NCI-H345 treated with DMSO at 0.1 percent for 48 hours (cell line): Measurements from ENCODE around the gene EHD1.

Source experiments
- DNase-seq: peaks from one replicate; lab custom pipeline; 2025; ENCODE audit not compliant: unreplicated experiment; lab: John Stamatoyannopoulos, UW

EHD1 gene

GRCh38 chr11:64891880-64892279, 13.5 kb upstream of the EHD1 start:
- no peak for DNase-seq

- DNase-seq, result no peak
Observed at GRCh38 chr11:64891215-64891848, 12.9 kb upstream of the EHD1 start.

- no peak for DNase-seq
Observed at GRCh38 chr11:64890522-64890939, 12.1 kb upstream of the EHD1 start.

- DNase-seq, result no peak
Observed at GRCh38 chr11:64888729-64889511, 10.5 kb upstream of the EHD1 start.

GRCh38 chr11:64888406-64888728, 9.9 kb upstream of the EHD1 start:
- no peak for DNase-seq

GRCh38 chr11:64887757-64888405, 9.5 kb upstream of the EHD1 start:
- DNase-seq, result peak; percentile 31

GRCh38 chr11:64887234-64887756, 8.9 kb upstream of the EHD1 start:
- no peak for DNase-seq

GRCh38 chr11:64885367-64886286, 7.2 kb upstream of the EHD1 start:
- no peak for DNase-seq

GRCh38 chr11:64884019-64884418, 5.6 kb upstream of the EHD1 start:
- no peak for DNase-seq

GRCh38 chr11:64883575-64883974, 5.2 kb upstream of the EHD1 start:
- DNase-seq, result no peak

- DNase-seq, result no peak
Observed at GRCh38 chr11:64882243-64882642, 3.8 kb upstream of the EHD1 start.

GRCh38 chr11:64881476-64881875, 3.1 kb upstream of the EHD1 start:
- no peak for DNase-seq

- no peak for DNase-seq
Observed at GRCh38 chr11:64880240-64881001, 2.0 kb upstream of the EHD1 start.

GRCh38 chr11:64879244-64879900, 951 bp upstream of the EHD1 start:
- DNase-seq, result no peak

- no peak for DNase-seq
Observed at GRCh38 chr11:64878223-64878493, 263 bp downstream of the EHD1 start.

GRCh38 chr11:64877390-64878222, 815 bp downstream of the EHD1 start:
- DNase-seq, result no peak

GRCh38 chr11:64876835-64877341, 1.5 kb downstream of the EHD1 start:
- no peak for DNase-seq

GRCh38 chr11:64876229-64876750, 2.1 kb downstream of the EHD1 start:
- DNase-seq, result no peak
